Measurements from ENCODE around the gene NOMO2.
"Not testable (repeated sequence)": the region's sequence is repeated elsewhere in the genome, so short reads cannot be mapped to it uniquely, and the experiment has no call there.

The NOMO2 gene

DNA sequence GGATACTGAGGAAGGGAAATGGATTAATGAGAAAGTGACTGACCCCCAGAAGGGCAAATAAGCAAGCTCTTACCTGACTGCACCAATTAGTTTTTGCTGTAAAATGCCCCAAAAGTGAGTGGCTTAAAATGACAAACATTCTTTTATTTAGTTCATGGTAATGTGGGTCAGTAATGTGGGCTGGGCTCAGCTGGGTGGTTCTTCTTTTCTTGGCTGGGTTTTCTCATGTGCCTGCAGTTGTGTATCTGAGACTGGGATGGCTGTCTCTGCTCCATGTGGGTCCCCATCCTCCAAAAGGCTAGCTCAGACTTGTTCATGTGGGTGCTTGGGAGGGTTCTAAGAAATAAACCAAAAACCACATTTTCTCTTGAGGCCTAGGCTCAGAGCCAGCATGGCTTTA lies 29.5 kb upstream of the NOMO2 start:
- H3K9me3 ChIP-seq (ENCODE audit: low read length), result not testable (repeated sequence)

DNA sequence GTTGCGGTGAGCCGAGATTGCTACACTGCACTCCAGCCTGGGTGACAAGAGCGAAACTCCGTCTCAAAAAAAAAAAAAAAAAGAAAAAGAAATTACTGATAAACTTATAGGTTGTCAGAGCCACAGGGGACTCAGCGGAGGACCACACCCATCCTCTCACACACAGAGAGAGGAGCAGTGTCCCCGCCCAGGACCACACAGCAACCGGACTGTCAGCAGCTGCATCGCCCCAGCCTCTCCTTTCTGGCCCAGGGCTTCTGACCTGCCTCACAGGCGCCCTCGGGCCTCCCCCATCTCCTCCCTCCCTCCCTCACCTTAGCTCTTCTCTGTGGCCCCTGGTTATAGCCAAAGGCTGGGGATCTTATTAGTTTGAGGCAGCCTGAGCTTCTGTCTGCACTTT lies 27.9 kb upstream of the NOMO2 start:
- H3K4me3 ChIP-seq (ENCODE audit: low read length); H3K27me3 ChIP-seq (ENCODE audit: insufficient read depth, low read length); H3K4me1 ChIP-seq (ENCODE audit: insufficient read depth, low read length); H2AFZ ChIP-seq (ENCODE audit: low read depth, low read length); H3K9me3 ChIP-seq (ENCODE audit: low read length); H3K36me3 ChIP-seq (ENCODE audit: insufficient read depth, low read length): not testable (repeated sequence)

More for the DNA sequence above, 29.5 kb upstream of the NOMO2 start:
- H3K27me3 ChIP-seq (ENCODE audit: insufficient read depth, low read length); H3K4me3 ChIP-seq (ENCODE audit: low read length); H2AFZ ChIP-seq (ENCODE audit: low read depth, low read length); H3K36me3 ChIP-seq (ENCODE audit: insufficient read depth, low read length); H3K4me1 ChIP-seq (ENCODE audit: insufficient read depth, low read length): not testable (repeated sequence)

DNA sequence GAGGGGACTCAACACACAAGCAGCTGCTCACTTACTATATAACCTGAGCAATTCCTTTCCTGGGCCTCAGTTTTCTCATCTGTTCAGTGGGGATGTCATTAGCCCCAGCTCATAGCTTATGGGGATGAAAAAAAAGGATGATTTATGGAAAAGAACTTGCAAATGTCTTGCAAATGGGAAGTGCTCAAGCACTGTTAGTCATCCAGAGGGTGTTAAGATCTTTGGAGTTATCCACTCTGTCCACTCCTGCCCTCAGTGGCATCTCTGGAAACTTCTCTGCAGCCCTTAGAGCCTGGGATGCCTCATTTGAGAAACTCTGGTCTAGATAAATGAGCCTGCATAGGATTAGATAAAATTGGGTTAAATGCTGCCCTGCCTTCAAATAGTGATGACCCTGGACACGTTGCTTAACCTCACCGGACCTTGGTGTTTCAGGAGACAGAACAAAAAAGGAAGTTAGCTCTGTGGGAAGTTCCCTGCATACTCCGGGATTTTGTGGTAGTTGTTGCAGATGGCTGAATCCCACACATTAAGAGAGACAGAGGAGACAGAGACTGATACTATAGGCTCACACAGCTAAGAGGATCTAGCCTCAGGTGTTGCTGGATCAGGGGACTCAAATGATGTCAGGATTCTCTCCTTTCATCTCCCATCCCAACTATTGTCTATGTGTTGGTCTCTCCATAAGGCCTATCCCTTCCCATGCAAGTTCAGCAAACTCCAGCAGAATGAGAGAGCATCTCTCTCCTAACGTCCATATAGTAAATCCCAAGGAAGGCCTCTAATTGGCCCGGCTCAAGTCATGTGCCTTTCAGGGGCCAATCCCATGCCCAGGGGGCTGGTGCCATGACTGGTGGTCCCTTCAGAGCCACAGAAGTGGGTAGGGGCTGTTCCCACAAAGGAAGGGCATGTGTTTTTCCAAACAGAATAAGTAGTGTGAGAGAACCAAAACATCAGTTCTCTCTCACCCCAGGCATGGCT lies 25.0 kb upstream of the NOMO2 start:
- not testable (repeated sequence) for H3K36me3 ChIP-seq (ENCODE audit: insufficient read depth, low read length); H3K4me1 ChIP-seq (ENCODE audit: insufficient read depth, low read length); H2AFZ ChIP-seq (ENCODE audit: low read depth, low read length); H3K27me3 ChIP-seq (ENCODE audit: insufficient read depth, low read length); H3K4me3 ChIP-seq (ENCODE audit: low read length); H3K9me3 ChIP-seq (ENCODE audit: low read length)

DNA sequence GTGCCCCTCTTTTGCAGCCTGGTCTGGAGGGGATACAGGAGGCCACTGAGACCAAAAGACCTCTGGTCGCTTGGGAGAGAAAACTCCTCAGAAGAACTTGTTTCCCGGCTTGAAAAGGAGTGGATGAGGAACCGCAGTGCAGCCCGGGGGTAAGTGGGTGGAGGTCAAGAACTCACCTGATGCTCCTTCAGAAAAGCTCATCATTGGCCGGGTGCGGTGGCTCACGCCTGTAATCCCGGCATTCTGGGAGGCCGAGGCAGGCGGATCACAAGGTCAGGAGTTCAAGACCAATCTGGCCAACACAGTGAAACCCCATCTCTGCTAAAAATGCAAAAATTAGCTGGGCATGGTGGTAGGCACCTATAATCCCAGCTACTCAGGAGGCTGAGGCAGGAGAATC lies 23.9 kb upstream of the NOMO2 start:
- H3K36me3 ChIP-seq (ENCODE audit: insufficient read depth, low read length); H3K9me3 ChIP-seq (ENCODE audit: low read length); H2AFZ ChIP-seq (ENCODE audit: low read depth, low read length); H3K4me1 ChIP-seq (ENCODE audit: insufficient read depth, low read length); H3K27me3 ChIP-seq (ENCODE audit: insufficient read depth, low read length); H3K4me3 ChIP-seq (ENCODE audit: low read length): not testable (repeated sequence)

DNA sequence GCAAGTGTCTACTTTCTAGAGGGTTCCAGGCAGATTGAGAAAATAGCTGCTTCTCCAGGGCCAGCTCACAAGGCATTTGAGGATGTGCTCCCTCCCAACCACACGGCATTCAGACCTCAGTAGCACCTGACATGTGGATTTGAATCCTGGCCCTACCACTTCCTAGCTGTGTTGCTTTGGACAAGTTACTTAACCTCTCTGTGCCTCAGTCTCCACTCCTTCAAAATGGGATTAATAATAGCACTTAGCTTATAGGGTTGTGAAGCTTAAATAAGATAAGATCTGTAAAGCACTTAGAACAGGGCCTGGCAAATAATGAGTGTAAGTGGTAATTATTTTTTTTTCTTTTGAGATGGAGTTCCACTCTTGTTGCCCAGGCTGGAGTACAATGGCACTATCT lies 21.0 kb upstream of the NOMO2 start:
- Histone ChIP-seq H2AFZ (ENCODE audit: low read depth, low read length) (no peak overlapping the region), H3K4me1 (ENCODE audit: insufficient read depth, low read length) (no peaks in the 10 kb centered on the region), H3K36me3 (ENCODE audit: insufficient read depth, low read length) (no peaks in the 10 kb centered on the region), H3K27me3 (ENCODE audit: insufficient read depth, low read length) (no peaks in the 10 kb centered on the region), H3K4me3 (ENCODE audit: low read length) (no peak overlapping the region), H3K9me3 (ENCODE audit: low read length) (no peaks in the 10 kb centered on the region)

DNA sequence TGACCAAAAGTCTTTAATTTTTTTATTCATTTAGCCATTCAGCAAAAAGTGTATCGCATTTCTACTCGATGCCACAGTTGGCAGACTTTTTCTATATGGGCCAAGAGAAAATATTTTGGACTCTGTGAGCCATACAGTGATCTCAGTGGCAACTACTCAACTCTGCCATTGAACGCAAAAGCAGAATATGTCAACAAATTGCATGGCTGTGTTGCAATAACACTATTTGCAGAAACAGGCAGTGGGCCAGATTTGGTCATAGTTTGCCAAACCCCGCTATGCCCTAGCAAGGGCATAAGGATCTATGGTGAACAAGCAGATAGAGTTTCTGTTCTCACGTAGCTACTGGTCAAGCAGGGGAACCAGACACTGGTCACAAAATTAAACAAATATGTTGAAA lies 18.5 kb upstream of the NOMO2 start:
- not testable (repeated sequence) for H3K4me1 ChIP-seq (ENCODE audit: insufficient read depth, low read length); H3K9me3 ChIP-seq (ENCODE audit: low read length); H3K36me3 ChIP-seq (ENCODE audit: insufficient read depth, low read length); H3K4me3 ChIP-seq (ENCODE audit: low read length); H2AFZ ChIP-seq (ENCODE audit: low read depth, low read length); H3K27me3 ChIP-seq (ENCODE audit: insufficient read depth, low read length)

DNA sequence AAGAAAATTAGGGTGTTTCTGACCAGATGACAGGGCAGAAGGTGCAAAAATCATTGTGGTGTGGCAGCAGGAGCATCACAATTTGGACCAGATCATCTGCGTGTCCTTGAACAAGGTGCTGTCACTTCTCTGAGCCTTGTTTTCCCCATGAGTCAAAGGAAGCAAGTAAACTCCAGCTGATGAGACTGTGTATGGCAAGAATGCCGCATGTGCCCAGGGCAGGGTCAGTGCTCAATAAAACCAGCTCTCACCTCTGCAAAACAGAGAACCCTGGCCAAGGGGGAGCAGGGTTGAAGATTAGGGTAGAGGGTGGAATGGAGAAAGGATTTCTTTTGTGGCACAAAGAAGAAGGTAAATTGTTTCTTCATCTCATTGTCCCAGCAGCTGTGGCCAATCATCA lies 17.4 kb upstream of the NOMO2 start:
- H3K4me3 ChIP-seq (ENCODE audit: low read length); H3K4me1 ChIP-seq (ENCODE audit: insufficient read depth, low read length); H3K9me3 ChIP-seq (ENCODE audit: low read length); H3K36me3 ChIP-seq (ENCODE audit: insufficient read depth, low read length); H2AFZ ChIP-seq (ENCODE audit: low read depth, low read length); H3K27me3 ChIP-seq (ENCODE audit: insufficient read depth, low read length): not testable (repeated sequence)

DNA sequence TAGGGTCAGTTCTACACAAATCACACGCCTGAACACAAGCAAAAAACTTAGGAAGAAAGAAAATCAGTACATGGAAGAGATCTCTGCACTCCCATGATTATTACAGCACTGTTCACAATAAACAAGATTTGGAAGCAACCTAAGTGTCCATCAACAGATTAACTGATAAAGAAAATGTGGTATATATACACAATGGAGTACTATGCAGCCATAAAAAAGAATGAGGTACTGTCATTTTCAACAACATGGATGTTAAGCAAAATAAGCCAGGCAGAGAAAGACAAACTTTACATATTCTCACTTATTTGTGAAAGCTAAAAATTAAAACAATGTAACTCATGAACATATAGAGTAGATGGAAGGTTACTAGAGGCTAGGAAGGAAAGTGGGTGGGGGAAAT lies 16.0 kb upstream of the NOMO2 start:
- H3K4me3 ChIP-seq (ENCODE audit: low read length); H3K36me3 ChIP-seq (ENCODE audit: insufficient read depth, low read length); H3K27me3 ChIP-seq (ENCODE audit: insufficient read depth, low read length); H3K4me1 ChIP-seq (ENCODE audit: insufficient read depth, low read length); H3K9me3 ChIP-seq (ENCODE audit: low read length); H2AFZ ChIP-seq (ENCODE audit: low read depth, low read length): not testable (repeated sequence)

DNA sequence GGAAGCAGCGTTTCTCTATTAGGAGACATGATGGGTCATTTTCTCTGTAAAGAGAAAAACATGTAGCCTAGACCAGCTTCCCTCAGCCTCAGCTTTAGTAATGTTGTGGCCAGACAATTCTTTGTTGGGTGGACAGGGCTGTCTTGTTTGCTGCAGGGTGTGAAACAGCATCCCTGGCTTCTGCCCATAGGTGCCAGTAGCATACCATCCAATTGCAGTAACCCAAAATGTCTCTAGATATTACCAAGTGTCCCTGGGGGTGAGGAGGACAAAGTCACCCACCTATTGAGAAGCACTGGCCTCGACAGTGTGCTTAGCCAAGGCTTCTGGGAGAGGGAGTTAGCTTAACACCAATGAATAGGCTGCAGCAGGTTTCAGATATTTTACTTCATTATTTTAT lies 14.0 kb upstream of the NOMO2 start:
- H3K4me1 ChIP-seq (ENCODE audit: insufficient read depth, low read length); H3K36me3 ChIP-seq (ENCODE audit: insufficient read depth, low read length); H3K9me3 ChIP-seq (ENCODE audit: low read length); H3K4me3 ChIP-seq (ENCODE audit: low read length); H2AFZ ChIP-seq (ENCODE audit: low read depth, low read length); H3K27me3 ChIP-seq (ENCODE audit: insufficient read depth, low read length): not testable (repeated sequence)

DNA sequence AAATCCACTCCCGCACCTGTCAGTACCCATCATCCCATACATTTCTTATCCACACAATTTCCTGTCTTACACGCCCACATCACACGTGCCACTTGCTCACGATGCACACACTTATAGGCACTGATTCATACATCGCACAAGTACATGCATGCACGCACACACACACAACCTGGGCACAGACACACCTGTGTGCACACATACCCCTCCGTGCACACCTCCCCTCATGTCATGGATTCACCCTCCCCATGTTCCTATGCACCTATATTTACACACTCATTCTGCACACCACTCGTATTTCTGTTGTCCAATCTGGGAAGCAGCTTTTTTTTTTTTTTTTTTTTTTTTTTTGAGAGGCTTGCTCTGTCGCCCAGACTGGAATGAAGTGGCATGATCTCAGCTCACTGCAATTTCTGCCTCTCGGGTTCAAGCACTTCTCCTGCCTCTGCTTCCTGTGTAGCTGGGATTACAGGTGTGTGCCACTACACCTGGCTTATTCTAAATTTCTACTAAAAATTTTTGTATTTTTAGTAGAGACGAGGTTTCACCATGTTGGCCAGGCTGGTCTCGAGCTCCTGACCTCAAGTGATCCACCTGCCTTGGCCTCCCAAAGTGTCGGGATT lies 13.5 kb upstream of the NOMO2 start:
- H3K4me3 ChIP-seq (ENCODE audit: low read length); H3K9me3 ChIP-seq (ENCODE audit: low read length); H2AFZ ChIP-seq (ENCODE audit: low read depth, low read length); H3K36me3 ChIP-seq (ENCODE audit: insufficient read depth, low read length); H3K27me3 ChIP-seq (ENCODE audit: insufficient read depth, low read length); H3K4me1 ChIP-seq (ENCODE audit: insufficient read depth, low read length): not testable (repeated sequence)

DNA sequence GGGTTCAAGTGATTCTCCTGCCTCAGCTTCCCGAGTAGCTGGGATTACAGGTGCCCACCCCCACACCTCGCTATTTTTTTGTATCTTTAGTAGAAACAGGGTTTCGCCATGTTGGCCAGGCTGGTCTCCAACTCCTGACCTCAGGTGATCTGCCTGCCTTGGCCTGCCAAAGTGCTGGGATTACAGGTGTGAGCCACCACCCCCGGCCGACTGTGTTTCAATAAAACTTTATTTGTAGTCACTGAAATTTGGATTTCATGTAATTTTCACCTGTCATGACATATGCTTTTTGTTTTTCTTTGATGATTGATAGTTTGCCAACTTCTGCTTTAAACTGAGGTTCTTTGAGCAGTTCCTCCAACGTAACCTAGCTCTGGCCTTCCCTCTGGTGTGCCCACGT lies 12.0 kb upstream of the NOMO2 start:
- H3K4me3 ChIP-seq (ENCODE audit: low read length); H3K4me1 ChIP-seq (ENCODE audit: insufficient read depth, low read length); H3K27me3 ChIP-seq (ENCODE audit: insufficient read depth, low read length); H2AFZ ChIP-seq (ENCODE audit: low read depth, low read length); H3K9me3 ChIP-seq (ENCODE audit: low read length); H3K36me3 ChIP-seq (ENCODE audit: insufficient read depth, low read length): not testable (repeated sequence)

DNA sequence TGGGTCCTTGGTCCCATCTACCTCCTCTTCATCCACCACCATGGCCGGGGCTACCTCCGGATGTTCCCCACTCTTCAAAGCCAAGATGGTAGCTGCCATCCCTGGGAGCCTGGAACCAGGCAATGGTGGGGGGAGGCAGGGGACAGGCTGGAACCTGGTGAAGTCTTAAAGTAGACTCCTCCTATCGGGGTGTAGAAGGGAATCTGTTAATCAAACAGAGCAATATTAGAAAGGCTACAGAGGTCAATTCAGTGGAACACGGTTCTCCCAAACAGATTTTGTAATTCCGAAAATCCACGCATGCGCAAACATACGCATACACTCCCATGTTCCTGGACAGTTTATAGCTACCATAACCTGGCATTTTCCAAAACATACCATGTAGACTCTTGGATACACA lies 11.1 kb upstream of the NOMO2 start:
- H3K4me1 ChIP-seq (ENCODE audit: insufficient read depth, low read length); H3K4me3 ChIP-seq (ENCODE audit: low read length); H3K9me3 ChIP-seq (ENCODE audit: low read length); H3K36me3 ChIP-seq (ENCODE audit: insufficient read depth, low read length); H2AFZ ChIP-seq (ENCODE audit: low read depth, low read length); H3K27me3 ChIP-seq (ENCODE audit: insufficient read depth, low read length): not testable (repeated sequence)

DNA sequence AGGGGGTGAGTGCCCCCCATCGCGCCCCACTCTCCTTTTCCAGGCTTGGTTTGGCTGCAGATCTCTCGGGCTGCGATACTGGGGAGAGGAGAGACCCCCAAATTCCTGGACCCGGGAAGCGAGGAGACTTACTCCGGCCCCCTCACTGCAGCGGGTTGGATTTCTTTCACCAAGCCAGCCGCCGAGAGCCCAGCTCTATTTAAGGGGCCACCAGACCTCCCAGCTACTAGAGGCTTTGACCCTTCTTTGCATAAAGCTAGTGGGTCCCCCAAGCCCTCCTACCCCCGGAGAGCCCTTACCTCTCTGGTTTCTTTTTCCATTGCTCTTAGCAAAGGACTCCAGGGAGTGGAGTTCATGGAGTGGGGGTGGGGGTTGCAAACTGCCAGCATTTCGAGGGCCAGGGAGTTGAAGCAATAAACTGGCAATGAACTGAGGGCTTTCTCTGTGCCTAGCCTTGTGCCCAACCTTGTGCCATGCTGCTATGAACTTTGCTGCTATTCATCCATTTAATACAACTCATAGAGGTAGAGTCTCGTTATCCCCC lies 9.5 kb upstream of the NOMO2 start:
- H3K36me3 ChIP-seq (ENCODE audit: insufficient read depth, low read length); H3K9me3 ChIP-seq (ENCODE audit: low read length); H2AFZ ChIP-seq (ENCODE audit: low read depth, low read length); H3K27me3 ChIP-seq (ENCODE audit: insufficient read depth, low read length); H3K4me1 ChIP-seq (ENCODE audit: insufficient read depth, low read length): not testable (repeated sequence)
- H3K4me3 ChIP-seq (ENCODE audit: low read length), result peak overlapping the region; percentile 27
